B cell (primary cell): ENCODE data around the gene FOXL2NB. TPM values are rescaled to one million over a fixed set of nuclear protein-coding genes. Genes with fewer than 3 reads are reported as not detected.

Experiments
- ATAC-seq: fragments of 200-7000 bp; cut with Tn5 transposase; one replicate; pipeline ENCODE4 v1.10.0; 2021; ENCODE audit warnings: low read depth, mild to moderate bottlenecking, moderate number of reproducible peaks, moderate library complexity
- CTCF ChIA-PET: fragments of 350-600 bp; sonication (Branson Sonifier 250); formaldehyde crosslinking; loops from one replicate; lab custom pipeline; 2021; ENCODE audit warnings: antibody characterized with exemption, inconsistent platforms; lab: Charles Lee
- POLR2A ChIA-PET: fragments of 350-600 bp; sonication (Branson Sonifier 250); formaldehyde crosslinking; loops from one replicate; lab custom pipeline; 2021; ENCODE audit warnings: antibody characterized with exemption; lab: Charles Lee
- DNase-seq: peaks from one replicate; pipeline ENCODE4 v3.0.0; 2013
- H2AFZ ChIP-seq: 2 replicates; pipeline ENCODE4 v1.6.1; 2012; ENCODE audit warnings: mild to moderate bottlenecking, low read depth, low read length; ENCODE audit not compliant: insufficient read depth, poor library complexity, severe bottlenecking
- H3K27ac ChIP-seq, 2 donors: 1 replicate in 1 of 2; 2 replicates in 1 of 2; pipeline ENCODE4 v1.5.1; 2012 to 2013; ENCODE audit warnings: low read length in 2 of 2, mild to moderate bottlenecking in 2 of 2, moderate library complexity in 1 of 2
- H3K27me3 ChIP-seq, 4 experiments: fragments of 200-600 bp in 1 of 4; sonication (generic) in 1 of 4; replicated peaks in 1 of 4; 1 replicate in 2 of 4; 2 replicates in 2 of 4; pipeline versions ENCODE4 v1.6.1 to v1.7.0; 2013 to 2016; ENCODE audit warnings: low read length in 3 of 4, mild to moderate bottlenecking in 2 of 4, mixed read lengths in 1 of 4, moderate library complexity in 1 of 4; ENCODE audit not compliant: insufficient read depth in 4 of 4, control insufficient read depth in 3 of 4; ENCODE audit errors: control extremely low read depth in 1 of 4
- H3K36me3 ChIP-seq, 2 experiments: replicated peaks in 1 of 2; 1 replicate in 1 of 2; 2 replicates in 1 of 2; pipeline versions ENCODE4 v1.6.1 to v1.7.1; 2013; ENCODE audit warnings: low read length in 1 of 2; ENCODE audit not compliant: insufficient read depth in 2 of 2, control insufficient read depth in 1 of 2; ENCODE audit errors: control extremely low read depth in 1 of 2, extremely low read depth in 1 of 2
- H3K4me1 ChIP-seq, 2 donors: fragments of 200-600 bp in 1 of 2; sonication (generic) in 1 of 2; 1 replicate in 1 of 2; 2 replicates in 1 of 2; pipeline versions ENCODE4 v1.5.1 to v1.6.1; 2013 to 2017; ENCODE audit warnings: low read length in 2 of 2; ENCODE audit not compliant: control insufficient read depth in 2 of 2, insufficient read depth in 2 of 2
- H3K4me2 ChIP-seq: replicated peaks from 2 replicates; pipeline ENCODE3; 2012; ENCODE audit warnings: mild to moderate bottlenecking, low read depth, low read length; ENCODE audit not compliant: poor library complexity, severe bottlenecking
- H3K4me3 ChIP-seq, 5 experiments: fragments of 200-600 bp in 1 of 5; sonication (generic) in 1 of 5; 1 replicate in 3 of 5; 2 replicates in 2 of 5; pipeline versions ENCODE4 v1.5.1 to v1.7.0; 2011 to 2016; ENCODE audit warnings: low read length in 4 of 5, mild to moderate bottlenecking in 4 of 5, low read depth in 2 of 5, control low read depth in 1 of 5, moderate library complexity in 1 of 5; ENCODE audit not compliant: insufficient read depth in 1 of 5; ENCODE audit errors: control extremely low read depth in 1 of 5, extremely low read depth in 1 of 5
- H3K79me2 ChIP-seq: fragments of 200-600 bp; sonication (generic); one replicate; pipeline ENCODE4 v1.6.0; 2016; ENCODE audit warnings: low read length; ENCODE audit not compliant: control insufficient read depth, insufficient read depth
- H3K9ac ChIP-seq: fragments of 200-600 bp; sonication (generic); 2 replicates; pipeline ENCODE4 v1.6.1; 2017; ENCODE audit warnings: mild to moderate bottlenecking, low read length, moderate library complexity
- H3K9me3 ChIP-seq, 3 donors: one replicate each; pipeline versions ENCODE4 v1.6.1 to v1.7.1; 2013; ENCODE audit warnings: low read length in 2 of 3; ENCODE audit not compliant: control insufficient read depth in 2 of 3, insufficient read depth in 1 of 3; ENCODE audit errors: control extremely low read depth in 1 of 3
- H4K20me1 ChIP-seq: 2 replicates; pipeline ENCODE4 v1.6.0; 2012; ENCODE audit warnings: mild to moderate bottlenecking, low read length; ENCODE audit not compliant: insufficient read depth, control insufficient read depth, poor library complexity, severe bottlenecking
- H3K27ac Mint-ChIP-seq: one replicate; pipeline ENCODE4 v1.8.0; 2021; ENCODE audit warnings: mixed read lengths
- H3K27me3 Mint-ChIP-seq: one replicate; pipeline ENCODE4 v1.8.0; 2021; ENCODE audit warnings: mixed read lengths
- H3K4me1 Mint-ChIP-seq: one replicate; pipeline ENCODE4 v1.8.0; 2021; ENCODE audit warnings: mixed read lengths
- H3K4me3 Mint-ChIP-seq: one replicate; pipeline ENCODE4 v1.8.0; 2021; ENCODE audit warnings: mixed read lengths
- H3K9me3 Mint-ChIP-seq: one replicate; pipeline ENCODE4 v1.8.0; 2022; ENCODE audit warnings: mixed read lengths; ENCODE audit not compliant: insufficient read depth
- CTCF ChIP-seq: fragments of 200-600 bp; IDR thresholded peaks from one replicate; pipeline ENCODE4 v1.8.0; 2022; ENCODE audit warnings: antibody characterized with exemption, mild to moderate bottlenecking
- EZH2 ChIP-seq: IDR thresholded peaks from 2 replicates; pipeline ENCODE4 v1.6.1; 2012; ENCODE audit warnings: borderline replicate concordance, low read depth, mild to moderate bottlenecking, moderate library complexity, low read length; ENCODE audit not compliant: insufficient read depth, poor library complexity, severe bottlenecking
- WGBS: methylation state at CpG from one replicate; pipeline ENCODE4 v1.1.5; 2013; ENCODE audit warnings: missing lambda C conversion rate; ENCODE audit not compliant: insufficient coverage; 5-methylcytosine and 5-hydroxymethylcytosine counted together
- intact Hi-C: fragments of 100-400 bp; cut with micrococcal nuclease; formaldehyde crosslinking; loops from one replicate; pipeline ENCODE4 v1.10.0; 2022
- polyA plus RNA-seq: library from polyadenylated mRNA; depleted of rRNA; stranded (reverse); fragments of >200 nt; gene quantifications from 2 replicates; pipeline ENCODE4 v1.2.3, GENCODE V29; 2012
- total RNA-seq, 2 donors: library from RNA; stranded (reverse); fragments of 120-200 nt in 1 of 2; gene quantifications; 1 replicate in 1 of 2; 2 replicates in 1 of 2; pipeline versions ENCODE4 v1.2.3 to v1.2.4, GENCODE V29; 2013 to 2022

Gene FOXL2NB
- total and polyA plus RNA-seq, 2 donors (not counting 1 experiment from before 2014, with no cell fraction given): not detected

DNA sequence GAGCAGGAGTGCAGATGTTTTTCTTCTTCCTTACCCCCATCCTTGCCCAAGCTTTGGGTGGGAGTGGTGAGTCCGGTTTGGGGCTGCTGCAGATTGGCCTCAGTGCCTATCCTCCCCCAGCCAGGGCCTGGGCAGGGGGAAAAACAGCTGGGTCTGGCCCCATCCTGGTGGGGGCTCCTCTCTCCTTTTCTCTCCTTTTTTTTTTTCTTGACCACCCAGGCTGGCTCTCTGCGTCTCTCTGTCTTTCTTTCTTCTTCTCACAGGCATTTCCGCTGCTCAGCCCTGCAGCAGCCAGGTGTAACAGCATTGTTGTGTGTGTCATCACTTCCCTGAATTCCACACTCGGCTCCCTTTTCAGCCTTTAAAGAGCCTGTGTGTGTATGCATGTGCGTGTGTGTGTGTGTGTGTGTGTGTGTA is 2.0 kb downstream of the FOXL2NB start:
- Histone ChIP-seq H2AFZ (peak overlapping the region; percentile 51), H3K27me3 (peaks cover 0 to 77% (median 47%) of the 10 kb centered on the region in 4 experiments), H3K9ac (no peak overlapping the region), H3K4me2 (peak overlapping the region; percentile 75), H3K36me3 (no peaks in the 10 kb centered on the region), H3K4me1 (peaks cover 42 to 55% of the 10 kb centered on the region in 2 donors), H3K79me2 (no peaks in the 10 kb centered on the region), H4K20me1 (no peaks in the 10 kb centered on the region), H3K9me3 (peaks cover 0 to 32% (median 0%) of the 10 kb centered on the region in 3 donors), H3K4me3 (no peak overlapping the region), H3K27ac (no peak overlapping the region)
- intact Hi-C loops: no loop called here
- Mint-ChIP-seq H3K27ac (no peak overlapping the region), H3K4me1 (peaks cover 43% of the 10 kb centered on the region), H3K27me3 (peaks cover 61% of the 10 kb centered on the region), H3K4me3 (peak overlapping the region; percentile 75), H3K9me3 (no peaks in the 10 kb centered on the region)
- TF ChIP-seq CTCF: no peak
- TF ChIP-seq EZH2: no peak
- ChIA-PET POLR2A (no interaction called here), CTCF (interaction anchor here (1.7 kb wide), 1 partner anchor 33 kb away, joined by 8 read pairs; no protein-coding TSS in a partner anchor)
- 25% methylated on average over 2 of the region's 5 CpGs for WGBS
- no peak for DNase-seq
- ATAC-seq: no peak

GRCh38 chr3:138949445-138950005 is 2.5 kb downstream of the FOXL2NB start:
- Histone ChIP-seq H3K79me2 (no peaks in the 10 kb centered on the region), H3K36me3 (no peaks in the 10 kb centered on the region), H3K4me3 (peak overlapping the region in 3 of 5 experiments; percentile 17 to 32 (median 23)), H3K27me3 (peaks cover 0 to 73% (median 42%) of the 10 kb centered on the region in 4 experiments), H4K20me1 (no peaks in the 10 kb centered on the region), H2AFZ (peak overlapping the region; percentile 51), H3K4me2 (peak overlapping the region; percentile 75), H3K4me1 (peaks cover 37 to 49% of the 10 kb centered on the region in 2 donors), H3K9me3 (peaks cover 0 to 28% (median 0%) of the 10 kb centered on the region in 3 donors), H3K27ac (no peak overlapping the region), H3K9ac (peak overlapping the region; percentile 48)
- ChIA-PET CTCF (interaction anchor here (1.7 to 3.2 kb wide), 2 partner anchors 13 to 34 kb away, joined by 4 to 11 read pairs; no protein-coding TSS in a partner anchor), POLR2A (no interaction called here)
- H3K4me1 Mint-ChIP-seq: peaks cover 38% of the 10 kb centered on the region
- ATAC-seq: no peak
- 2% methylated on average over 26 of the region's 27 CpGs for WGBS
- DNase-seq: peak; percentile 22
- intact Hi-C loops: no loop called here
- TF ChIP-seq EZH2 (no peak), CTCF (no peak)
- no peak overlapping the region for H3K27ac Mint-ChIP-seq
- no peaks in the 10 kb centered on the region for H3K9me3 Mint-ChIP-seq
- H3K4me3 Mint-ChIP-seq: peak overlapping the region; percentile 75
- peaks cover 58% of the 10 kb centered on the region for H3K27me3 Mint-ChIP-seq
